H1 (cell line): ENCODE results near the gene PGAP3. TPM values are rescaled to one million over a fixed set of nuclear protein-coding genes. Genes with fewer than 3 reads are reported as not detected.

Experiments used
- E2F6 ChIP-seq: IDR thresholded peaks from 2 replicates; pipeline ENCODE4 v1.6.1; 2012; ENCODE audit warnings: inconsistent platforms
- EP300 ChIP-seq, 2 experiments: IDR thresholded peaks; 1 replicate in 1 of 2; 2 replicates in 1 of 2; pipeline ENCODE4 v1.6.1; 2011 to 2012; ENCODE audit warnings: low read depth in 2 of 2, low read length in 2 of 2, mild to moderate bottlenecking in 2 of 2, borderline replicate concordance in 1 of 2, inconsistent platforms in 1 of 2, moderate library complexity in 1 of 2
- JUN ChIP-seq: IDR thresholded peaks from 2 replicates; pipeline ENCODE4 v1.6.1; 2011; ENCODE audit warnings: low read depth, mild to moderate bottlenecking, improper control_type of control experiment, low read length
- NANOG ChIP-seq: IDR thresholded peaks from 2 replicates; pipeline ENCODE4 v1.6.1; 2011; ENCODE audit warnings: low read length, low read depth, mild to moderate bottlenecking, inconsistent platforms; ENCODE audit not compliant: insufficient read depth, poor library complexity, severe bottlenecking
- SUZ12 ChIP-seq: fragments of 200-600 bp; sonication (generic); IDR thresholded peaks from 2 replicates; pipeline ENCODE4 v1.6.1; 2012; ENCODE audit warnings: mild to moderate bottlenecking, inconsistent platforms, low read length, moderate library complexity, mixed read lengths
- polyA plus RNA-seq, 7 experiments: library from polyadenylated mRNA; depleted of rRNA in 3 of 7; stranded (reverse) in 5 of 7; unstranded in 2 of 7; fragments of >200 nt in 5 of 7; fragments of 200-250 nt in 2 of 7; gene quantifications; 1 replicate in 5 of 7; 2 replicates in 1 of 7; 4 replicates in 1 of 7; pipeline versions ENCODE4 v1.2.1 to v1.2.3, GENCODE V29; 2011 to 2013; ENCODE audit warnings: missing spikeins in 2 of 7, mixed read lengths in 2 of 7
- total RNA-seq: library from RNA; stranded (reverse); fragmentation: NEBNext Ultra II Directional; extraction: Animal tissue kit (Norgen Biotek cat#: 25700); gene quantifications from 2 replicates; pipeline ENCODE4 v1.2.1, GENCODE V29; 2021

The PGAP3 gene
- total and polyA plus RNA-seq, 2 of the 8 experiments (the other 6 are each of a cell fraction or from before 2014, with no cell fraction given): 21.0 to 30.7 TPM

- TF ChIP-seq E2F6: no peak
- no peak for TF ChIP-seq SUZ12
- TF ChIP-seq EP300 (IDR thresholded peaks at IDR 0.05; ENCODE audit: borderline replicate concordance in 1 of 2, low read depth in 2 of 2, low read length in 2 of 2): no peak
- no peak for TF ChIP-seq NANOG
- no peak for TF ChIP-seq JUN
- TF ChIP-seq, all 59 proteins: peak for 0
Observed at GRCh38 chr17:39724731-39725130, 36.9 kb upstream of the PGAP3 start (continued).
